C4-2B (cell line): ENCODE measurements around the gene KIT.

ENCODE experiments used
- ZFX ChIP-seq: fragments of 450-650 bp; IDR thresholded peaks from 2 replicates; pipeline ENCODE4 v1.6.1; 2017
- TF ChIP-seq, protein P1 (sequence below): fragments of 450-650 bp; conservative IDR thresholded peaks from 2 replicates; pipeline ENCODE4 v1.5.1; 2017; ENCODE audit warnings: mild to moderate bottlenecking

DNA sequence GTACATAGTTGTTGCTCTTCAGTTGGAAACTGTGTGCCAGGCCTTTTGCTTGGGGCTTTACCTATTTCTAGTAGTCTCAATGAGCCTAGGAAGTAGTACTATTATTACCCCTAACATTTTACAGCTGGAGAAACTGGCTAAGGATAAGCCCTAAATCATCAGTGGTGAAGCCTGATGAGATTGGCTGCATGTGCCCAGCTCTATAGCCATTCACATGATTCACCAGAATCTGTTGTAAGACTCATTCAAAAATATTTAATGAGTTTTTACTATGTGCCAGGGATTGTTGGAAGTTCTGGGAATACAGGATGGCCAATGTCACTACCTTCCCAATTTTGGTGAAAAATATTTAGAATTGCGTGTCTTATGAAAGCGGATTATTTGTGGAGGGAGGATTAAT is 2.8 kb downstream of the KIT start:
- TF ChIP-seq, protein P1, sequence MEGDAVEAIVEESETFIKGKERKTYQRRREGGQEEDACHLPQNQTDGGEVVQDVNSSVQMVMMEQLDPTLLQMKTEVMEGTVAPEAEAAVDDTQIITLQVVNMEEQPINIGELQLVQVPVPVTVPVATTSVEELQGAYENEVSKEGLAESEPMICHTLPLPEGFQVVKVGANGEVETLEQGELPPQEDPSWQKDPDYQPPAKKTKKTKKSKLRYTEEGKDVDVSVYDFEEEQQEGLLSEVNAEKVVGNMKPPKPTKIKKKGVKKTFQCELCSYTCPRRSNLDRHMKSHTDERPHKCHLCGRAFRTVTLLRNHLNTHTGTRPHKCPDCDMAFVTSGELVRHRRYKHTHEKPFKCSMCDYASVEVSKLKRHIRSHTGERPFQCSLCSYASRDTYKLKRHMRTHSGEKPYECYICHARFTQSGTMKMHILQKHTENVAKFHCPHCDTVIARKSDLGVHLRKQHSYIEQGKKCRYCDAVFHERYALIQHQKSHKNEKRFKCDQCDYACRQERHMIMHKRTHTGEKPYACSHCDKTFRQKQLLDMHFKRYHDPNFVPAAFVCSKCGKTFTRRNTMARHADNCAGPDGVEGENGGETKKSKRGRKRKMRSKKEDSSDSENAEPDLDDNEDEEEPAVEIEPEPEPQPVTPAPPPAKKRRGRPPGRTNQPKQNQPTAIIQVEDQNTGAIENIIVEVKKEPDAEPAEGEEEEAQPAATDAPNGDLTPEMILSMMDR = no peak
- TF ChIP-seq ZFX = no peak
